Measurements from ENCODE around the gene DHRS4.
A peak's percentile ranks its signal among the peaks of the same experiment; 100 is the strongest.
"Not testable (repeated sequence)": the region's sequence is repeated elsewhere in the genome, so short reads cannot be mapped to it uniquely, and the experiment has no call there.

The DHRS4 gene

DNA sequence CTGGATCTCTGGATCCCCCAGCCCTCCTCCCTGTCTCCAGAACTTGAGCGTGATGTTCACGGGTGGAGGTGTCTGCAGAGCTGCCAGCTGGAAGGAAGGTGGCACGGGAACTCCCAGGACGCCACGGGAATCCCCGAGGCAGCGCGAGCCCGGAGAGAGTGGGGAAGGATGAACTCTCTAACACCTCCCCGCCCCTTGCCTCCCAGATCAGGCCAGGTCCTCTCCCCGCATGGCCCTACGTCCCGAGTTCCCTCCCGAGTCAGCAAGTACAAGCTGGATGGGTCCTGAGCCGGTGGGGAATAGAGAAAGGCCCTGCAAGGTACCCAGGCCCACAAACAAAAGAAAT lies 52.9 kb downstream of the DHRS4 start:
- H3K4me3 ChIP-seq (ENCODE audit: low read depth, low read length) = peak overlapping the region; percentile 43

DNA sequence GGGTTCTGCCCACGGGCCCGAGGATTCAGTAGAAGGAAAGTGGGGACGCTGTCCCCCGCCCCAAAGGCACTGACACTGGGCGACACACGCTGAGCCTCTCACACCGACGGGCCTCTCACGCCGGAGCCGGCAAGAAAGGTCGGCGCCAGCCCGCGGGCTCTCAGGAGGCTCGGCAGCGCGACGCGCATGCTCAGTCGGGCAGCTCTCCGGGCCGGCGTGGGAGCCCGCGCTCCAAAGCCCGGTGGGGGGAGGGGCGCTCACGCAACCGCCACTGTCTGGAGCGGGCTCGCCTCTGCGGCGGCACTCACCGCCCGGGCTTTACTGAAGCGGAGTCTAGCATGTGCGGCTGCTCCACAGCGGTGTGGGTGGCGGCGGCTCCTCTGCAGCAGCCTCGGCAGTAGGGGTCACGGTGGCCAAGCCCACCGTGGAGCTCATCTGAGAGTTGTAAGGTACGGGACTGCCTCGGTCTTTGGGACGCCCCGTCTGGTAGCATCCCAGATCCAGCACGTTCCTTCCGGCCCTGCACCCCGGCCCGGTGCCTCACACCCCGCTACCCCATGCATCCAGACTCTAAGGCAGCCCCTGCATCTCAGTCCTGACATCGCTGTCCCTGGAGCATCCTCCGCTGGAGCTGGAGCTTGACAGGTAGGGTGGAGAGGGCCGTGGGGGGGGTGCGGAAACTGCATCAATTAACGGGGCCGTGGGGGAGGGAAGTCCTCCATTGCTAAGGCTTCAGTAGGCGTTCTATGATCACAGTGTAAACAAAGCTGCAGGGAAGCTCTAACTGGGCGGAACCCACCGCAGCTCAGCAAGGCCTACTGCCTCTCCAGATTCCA lies 53.5 kb downstream of the DHRS4 start:
- DNase-seq (ENCODE audit: low read depth, low spot score); POLR2A ChIA-PET; CTCF ChIA-PET: not testable (repeated sequence)
- H3K4me3 ChIP-seq (ENCODE audit: low read depth, low read length) = peak overlapping the region; percentile 49

More for the DNA sequence above, 52.9 kb downstream of the DHRS4 start:
- POLR2A ChIA-PET; CTCF ChIA-PET; DNase-seq (ENCODE audit: low read depth, low spot score): not testable (repeated sequence)

GRCh38 chr14:24011051-24011450 lies 57.5 kb downstream of the DHRS4 start:
- no peak for DNase-seq (ENCODE audit: low read depth, low spot score)
- CTCF ChIA-PET = interaction anchor here (1.0 to 2.7 kb wide), 3 partner anchors 35 to 83 kb away, joined by 3 to 12 read pairs (median 3); partner anchors contain the start of gene PCK2
- H3K4me3 ChIP-seq (ENCODE audit: low read depth, low read length) = no peak overlapping the region
- POLR2A ChIA-PET = no interaction called here
- TF ChIP-seq CTCF (IDR thresholded peaks at IDR 0.05; ENCODE audit: insufficient read depth, low read length, missing control alignments) = no peak

- H3K4me3 ChIP-seq (ENCODE audit: low read depth, low read length); POLR2A ChIA-PET; DNase-seq (ENCODE audit: low read depth, low spot score): not testable (repeated sequence)
- CTCF ChIA-PET = interaction anchor here (1.4 to 2.7 kb wide), 3 partner anchors 78 to 96 kb away, joined by 3 to 12 read pairs (median 7); no protein-coding TSS in a partner anchor
Observed at GRCh38 chr14:24012726-24013273, 59.2 kb downstream of the DHRS4 start.

DNA sequence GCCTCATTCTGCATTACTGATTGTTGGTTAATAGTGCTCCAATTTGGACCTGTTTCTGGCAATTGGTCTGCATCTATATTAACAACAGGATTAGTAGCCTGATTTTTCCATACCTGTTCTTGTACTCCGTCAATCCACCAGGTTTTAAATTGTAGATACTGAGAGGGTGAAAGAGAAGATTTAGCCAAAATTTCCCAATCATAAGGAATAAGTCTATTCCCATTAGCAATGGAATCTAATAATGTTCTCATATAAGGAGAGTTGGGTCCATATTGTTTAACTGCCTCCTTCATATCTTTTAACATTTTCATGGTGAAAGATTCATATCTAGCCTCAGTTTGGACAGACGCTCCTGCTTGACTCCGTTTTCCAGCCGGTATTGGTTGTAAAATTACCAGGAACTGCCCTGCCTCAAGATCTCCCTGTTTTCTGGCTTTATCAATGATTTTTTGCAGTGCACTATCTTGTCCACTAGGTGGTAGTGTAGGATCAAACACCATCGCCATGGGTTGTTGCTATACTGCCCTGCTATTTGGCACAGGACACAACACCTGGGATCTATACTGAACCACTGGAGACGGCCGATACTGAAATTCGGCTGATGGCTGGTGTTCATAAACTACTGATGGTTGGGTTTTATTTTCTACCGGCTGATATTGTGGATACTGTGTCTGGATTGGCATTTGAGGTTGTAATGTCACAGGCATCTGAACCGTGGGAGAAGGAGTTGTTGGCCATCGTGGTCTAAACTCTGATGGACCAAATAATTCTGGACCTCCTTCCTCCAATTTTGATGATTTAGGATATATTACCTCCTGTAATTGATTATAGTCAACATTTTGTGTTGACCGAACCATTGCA lies 60.3 kb downstream of the DHRS4 start:
- peak; percentile 75 for TF ChIP-seq CTCF (IDR thresholded peaks at IDR 0.05; ENCODE audit: insufficient read depth, low read length, missing control alignments)
- no peak overlapping the region for H3K4me3 ChIP-seq (ENCODE audit: low read depth, low read length)
- POLR2A ChIA-PET = no interaction called here
- DNase-seq (ENCODE audit: low read depth, low spot score) = no peak
- CTCF ChIA-PET = interaction anchor here (0.7 to 2.7 kb wide), 13 partner anchors 28 to 148 kb away, joined by 3 to 26 read pairs (median 5); partner anchors contain the start of genes CPNE6 and IRF9

- H3K4me3 ChIP-seq (ENCODE audit: low read depth, low read length); DNase-seq (ENCODE audit: low read depth, low spot score); POLR2A ChIA-PET: not testable (repeated sequence)
- CTCF ChIA-PET = interaction anchor here (0.6 to 2.6 kb wide), 3 partner anchors 39 to 77 kb away, joined by 4 to 26 read pairs (median 18); no protein-coding TSS in a partner anchor
Observed at GRCh38 chr14:24015745-24016144, 62.2 kb downstream of the DHRS4 start.
